ENCODE results near the gene ARHGAP22.

ARHGAP22 gene

DNA sequence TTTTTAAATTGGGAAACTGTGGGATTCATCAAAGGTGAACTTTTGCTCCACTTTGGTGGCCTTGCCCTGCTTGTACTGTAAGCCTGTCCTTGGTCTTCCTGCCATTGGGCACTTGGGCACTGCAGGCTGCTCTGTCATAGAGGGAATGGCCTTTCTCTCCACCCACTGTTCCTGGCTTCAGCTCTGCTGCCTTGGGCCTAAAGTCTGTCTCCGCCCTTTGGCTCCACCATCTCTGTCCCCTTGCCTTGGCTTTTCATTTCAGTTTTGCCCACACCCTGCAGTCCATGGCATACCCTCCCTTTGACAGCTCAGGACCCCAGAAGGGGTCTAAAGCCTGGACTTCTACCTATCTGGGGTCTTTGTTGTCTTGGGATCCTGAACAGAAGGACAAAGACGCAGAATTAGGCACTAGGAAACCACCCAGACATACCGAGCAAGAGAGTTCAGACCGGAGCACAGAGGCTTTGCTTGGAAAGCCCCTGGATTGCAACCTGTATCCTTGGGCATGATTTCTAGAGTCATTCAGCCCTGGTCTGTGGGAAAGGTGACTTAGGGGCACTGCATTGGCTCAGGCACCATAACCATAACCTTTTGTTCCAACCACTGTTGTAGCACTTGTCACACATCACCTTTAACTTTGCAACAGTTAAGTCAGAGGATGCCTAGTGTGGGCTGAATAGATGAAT, 5.2 kb upstream of the ARHGAP22 start:
- TF ChIP-seq SPI1 (IDR thresholded peaks at IDR 0.05; ENCODE audit: borderline replicate concordance, low read depth) (no peak), REST (IDR thresholded peaks at IDR 0.05; ENCODE audit: insufficient replicate concordance, low read depth) (no peak), POLR2AphosphoS5 (IDR thresholded peaks at IDR 0.05; ENCODE audit: low read depth) (no peak), GABPA (IDR thresholded peaks at IDR 0.05; ENCODE audit: low read depth) (no peak)
- no peak for DNase-seq (ENCODE audit: low read depth in 1 of 2, low spot score in 1 of 2)
- Histone ChIP-seq H3K27ac (replicated peaks) (no peak overlapping the region), H3K4me3 (replicated peaks; ENCODE audit: insufficient read depth, low read length) (no peak overlapping the region), H3K27me3 (ENCODE audit: insufficient read depth, poor library complexity, severe bottlenecking) (no peaks in the 10 kb centered on the region)

DNA sequence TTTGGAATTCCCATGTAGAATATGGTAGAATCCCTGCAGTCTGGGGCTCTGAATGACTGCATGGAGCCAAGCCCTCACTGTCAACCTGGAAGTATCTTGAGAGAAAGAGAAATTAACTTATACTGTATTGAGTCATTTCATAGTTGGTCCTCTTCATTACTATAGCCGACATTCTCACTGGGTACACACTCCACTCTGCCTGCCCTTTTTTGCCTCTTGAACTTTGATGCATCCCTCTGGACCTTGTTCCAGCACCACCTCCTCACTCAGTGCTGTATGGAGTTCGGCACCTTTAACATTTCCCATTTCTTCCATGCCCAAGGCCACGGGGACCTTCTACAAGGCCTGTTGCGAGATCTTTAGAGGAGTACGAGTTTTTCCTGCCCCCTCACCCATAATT, 4.6 kb upstream of the ARHGAP22 start:
- no peak for DNase-seq (ENCODE audit: low read depth in 1 of 2, low spot score in 1 of 2)
- Histone ChIP-seq H3K4me3 (replicated peaks; ENCODE audit: insufficient read depth, low read length) (no peak overlapping the region), H3K27me3 (ENCODE audit: insufficient read depth, poor library complexity, severe bottlenecking) (peaks cover 3% of the 10 kb centered on the region), H3K27ac (replicated peaks) (no peak overlapping the region)
- no peak for TF ChIP-seq REST (IDR thresholded peaks at IDR 0.05; ENCODE audit: insufficient replicate concordance, low read depth)
- TF ChIP-seq SPI1 (IDR thresholded peaks at IDR 0.05; ENCODE audit: borderline replicate concordance, low read depth) = no peak
- TF ChIP-seq POLR2AphosphoS5 (IDR thresholded peaks at IDR 0.05; ENCODE audit: low read depth) = no peak
- no peak for TF ChIP-seq CTCF (IDR thresholded peaks at IDR 0.05; ENCODE audit: insufficient read depth, low read length)
- no peak for TF ChIP-seq GABPA (IDR thresholded peaks at IDR 0.05; ENCODE audit: low read depth)

GRCh38 chr10:48608976-48609375, 4.1 kb upstream of the ARHGAP22 start:
- Histone ChIP-seq H3K27ac (replicated peaks) (no peak overlapping the region), H3K27me3 (ENCODE audit: insufficient read depth, poor library complexity, severe bottlenecking) (peaks cover 7% of the 10 kb centered on the region), H3K4me3 (replicated peaks; ENCODE audit: insufficient read depth, low read length) (no peak overlapping the region)
- no peak for DNase-seq (ENCODE audit: low read depth in 1 of 2, low spot score in 1 of 2)
- TF ChIP-seq POLR2AphosphoS5 (IDR thresholded peaks at IDR 0.05; ENCODE audit: low read depth) (no peak), CTCF (IDR thresholded peaks at IDR 0.05; ENCODE audit: insufficient read depth, low read length) (no peak), REST (IDR thresholded peaks at IDR 0.05; ENCODE audit: insufficient replicate concordance, low read depth) (no peak), SPI1 (IDR thresholded peaks at IDR 0.05; ENCODE audit: borderline replicate concordance, low read depth) (no peak), GABPA (IDR thresholded peaks at IDR 0.05; ENCODE audit: low read depth) (no peak)
